Astrocyte of the cerebellum (primary cell): ENCODE data around the gene XPO5.

Experiments used
- DNase-seq: peaks from one replicate; pipeline ENCODE4 v3.0.0-alpha.2; 2011; ENCODE audit warnings: low read depth
- H3K4me3 ChIP-seq: 2 replicates; pipeline ENCODE4 v1.5.1; 2011; ENCODE audit warnings: mild to moderate bottlenecking, low read depth, low read length, moderate library complexity
- CTCF ChIP-seq: IDR thresholded peaks from 2 replicates; pipeline ENCODE4 v1.5.1; 2012; ENCODE audit warnings: low read length, low read depth, moderate library complexity, mild to moderate bottlenecking; ENCODE audit errors: missing control alignments
- in situ Hi-C: cut with HindIII; loops from 2 replicates; pipeline ENCODE4 v1.10.0; 2017; ENCODE audit warnings: low sequenced_read_pairs

XPO5 gene

GRCh38 chr6:43588194-43588593 is 12.4 kb upstream of the XPO5 start:
- in situ Hi-C loops = no loop called here
- no peak for DNase-seq
- H3K4me3 ChIP-seq = no peak overlapping the region
- no peak for TF ChIP-seq CTCF

GRCh38 chr6:43584892-43585570 is 9.2 kb upstream of the XPO5 start:
- TF ChIP-seq CTCF = no peak
- DNase-seq = no peak
- H3K4me3 ChIP-seq = no peak overlapping the region
- in situ Hi-C loops = no loop called here

GRCh38 chr6:43582911-43583310 is 7.1 kb upstream of the XPO5 start:
- no peak for DNase-seq
- no peak for TF ChIP-seq CTCF
- H3K4me3 ChIP-seq = no peak overlapping the region
- in situ Hi-C loops = no loop called here

- H3K4me3 ChIP-seq = no peak overlapping the region
- TF ChIP-seq CTCF = no peak
- no peak for DNase-seq
- in situ Hi-C loops = no loop called here
These were observed 3.3 kb upstream of the XPO5 start for GRCh38 chr6:43579171-43579570.

GRCh38 chr6:43578748-43579147 is 2.9 kb upstream of the XPO5 start:
- H3K4me3 ChIP-seq = no peak overlapping the region
- in situ Hi-C loops = no loop called here
- TF ChIP-seq CTCF = no peak
- no peak for DNase-seq

- TF ChIP-seq CTCF = no peak
- peak overlapping the region; percentile 98 for H3K4me3 ChIP-seq
- in situ Hi-C loops = no loop called here
- DNase-seq = no peak
These were observed 600 bp downstream of the XPO5 start for GRCh38 chr6:43575105-43575771.
